GM23338 (cell line): ENCODE data around the gene EVI5L. TPM values are rescaled to one million over a fixed set of nuclear protein-coding genes. Genes with fewer than 3 reads are reported as not detected.

Experiments used
- ATAC-seq: fragments of 200-7000 bp; cut with Tn5 transposase; 3 replicates; pipeline ENCODE4 v1.9.1; 2020
- DNase-seq: peaks from one replicate; pipeline ENCODE4 v3.0.0-alpha.2; 2015; ENCODE audit warnings: low spot score
- H2AFZ ChIP-seq: fragments of 200-600 bp; sonication (generic); 2 replicates; pipeline ENCODE4 v1.8.0; 2016; ENCODE audit warnings: antibody characterized with exemption, mild to moderate bottlenecking, moderate library complexity
- H3F3A ChIP-seq: fragments of 200-600 bp; sonication (generic); replicated peaks from 2 replicates; pipeline ENCODE4 v1.8.0; 2017; ENCODE audit warnings: antibody characterized with exemption, mixed run types, low read depth
- H3K27ac ChIP-seq: fragments of 200-600 bp; sonication (generic); 2 replicates; pipeline ENCODE4 v1.6.1; 2016; ENCODE audit warnings: low read depth
- H3K27me3 ChIP-seq: fragments of 200-600 bp; sonication (generic); 2 replicates; pipeline ENCODE4 v1.8.0; 2016; ENCODE audit warnings: mild to moderate bottlenecking, mixed run types, moderate library complexity; ENCODE audit not compliant: insufficient read depth
- H3K36me3 ChIP-seq: fragments of 200-600 bp; sonication (generic); 2 replicates; pipeline ENCODE4 v1.8.0; 2016; ENCODE audit warnings: mild to moderate bottlenecking; ENCODE audit not compliant: insufficient read depth
- H3K4me1 ChIP-seq: fragments of 200-600 bp; sonication (generic); 2 replicates; pipeline ENCODE4 v1.8.0; 2016; ENCODE audit warnings: mild to moderate bottlenecking, moderate library complexity; ENCODE audit not compliant: insufficient read depth
- H3K4me2 ChIP-seq: fragments of 200-600 bp; sonication (generic); 2 replicates; pipeline ENCODE4 v1.7.1; 2017; ENCODE audit warnings: mixed run types
- H3K4me3 ChIP-seq: fragments of 200-600 bp; sonication (generic); 2 replicates; pipeline ENCODE4 v1.6.1; 2016; ENCODE audit warnings: mixed run types
- H3K79me2 ChIP-seq: fragments of 200-600 bp; sonication (generic); replicated peaks from 2 replicates; pipeline ENCODE4 v1.8.0; 2017; ENCODE audit warnings: mild to moderate bottlenecking; ENCODE audit not compliant: insufficient read depth
- H3K9me2 ChIP-seq: fragments of 200-600 bp; sonication (generic); 2 replicates; pipeline ENCODE4 v1.8.0; 2017; ENCODE audit not compliant: insufficient read depth
- H4K20me1 ChIP-seq: fragments of 200-600 bp; sonication (generic); replicated peaks from 2 replicates; pipeline ENCODE4 v1.8.0; 2017; ENCODE audit warnings: mild to moderate bottlenecking; ENCODE audit not compliant: insufficient read depth
- H3K27ac Mint-ChIP-seq: 2 replicates; pipeline ENCODE4 v1.8.0; 2020; ENCODE audit warnings: inconsistent platforms, mild to moderate bottlenecking, moderate library complexity, mixed read lengths
- H3K27me3 Mint-ChIP-seq: 3 replicates; pipeline ENCODE4 v1.8.0; 2022; ENCODE audit warnings: low read depth, mild to moderate bottlenecking, moderate library complexity, mixed read lengths, inconsistent platforms; ENCODE audit not compliant: insufficient read depth, poor library complexity
- H3K36me3 Mint-ChIP-seq: 3 replicates; pipeline ENCODE4 v1.8.0; 2021; ENCODE audit warnings: low read depth, mild to moderate bottlenecking, inconsistent platforms, moderate library complexity, mixed read lengths
- H3K4me1 Mint-ChIP-seq: 3 replicates; pipeline ENCODE4 v1.8.0; 2020; ENCODE audit warnings: mild to moderate bottlenecking, inconsistent platforms, mixed read lengths
- H3K4me3 Mint-ChIP-seq: 3 replicates; pipeline ENCODE4 v1.8.0; 2021; ENCODE audit warnings: moderate library complexity, mild to moderate bottlenecking, inconsistent platforms, mixed read lengths
- H3K9me3 Mint-ChIP-seq: 3 replicates; pipeline ENCODE4 v1.8.0; 2020; ENCODE audit warnings: moderate library complexity, mild to moderate bottlenecking, inconsistent platforms, mixed read lengths
- CREB1 ChIP-seq: fragments of 250-450 bp; sonication (Bioruptor Pico); IDR thresholded peaks from 2 replicates; pipeline ENCODE4 v1.5.0; 2020; ENCODE audit warnings: low read depth, mild to moderate bottlenecking, moderate library complexity
- EZH2 ChIP-seq: fragments of 200-600 bp; sonication (generic); IDR thresholded peaks from one replicate; pipeline ENCODE4 v1.8.0; 2017; ENCODE audit warnings: antibody characterized with exemption, mild to moderate bottlenecking, low read depth; ENCODE audit not compliant: unreplicated experiment
- EZH2phosphoT487 ChIP-seq: fragments of 200-600 bp; sonication (generic); IDR thresholded peaks from one replicate; pipeline ENCODE4 v1.8.1; 2018; ENCODE audit warnings: antibody characterized with exemption; ENCODE audit not compliant: unreplicated experiment
- JUNB ChIP-seq: IDR thresholded peaks from one replicate; pipeline ENCODE4 v1.6.1; 2016; ENCODE audit warnings: antibody characterized with exemption; ENCODE audit not compliant: unreplicated experiment
- NANOG ChIP-seq: IDR thresholded peaks from 2 replicates; pipeline ENCODE4 v1.6.1; 2016; ENCODE audit warnings: antibody characterized with exemption, borderline replicate concordance
- POLR2AphosphoS5 ChIP-seq: IDR thresholded peaks from 2 replicates; pipeline ENCODE4 v1.6.1; 2016; ENCODE audit warnings: antibody characterized with exemption, low read depth
- STAT1 ChIP-seq: IDR thresholded peaks from one replicate; pipeline ENCODE4 v1.6.1; 2016; ENCODE audit warnings: antibody characterized with exemption; ENCODE audit not compliant: unreplicated experiment
- ZNF114 ChIP-seq: fragments of 250-450 bp; sonication (Bioruptor Pico); IDR thresholded peaks from 2 replicates; pipeline ENCODE4 v1.5.0; 2020; ENCODE audit warnings: mild to moderate bottlenecking, moderate library complexity
- ZNF331 ChIP-seq: fragments of 250-450 bp; sonication (Bioruptor Pico); IDR thresholded peaks from 2 replicates; pipeline ENCODE4 v1.5.0; 2020; ENCODE audit warnings: low read depth, mild to moderate bottlenecking, moderate library complexity
- ZNF462 ChIP-seq: fragments of 250-450 bp; sonication (Bioruptor Pico); IDR thresholded peaks from 2 replicates; pipeline ENCODE4 v1.5.0; 2020; ENCODE audit warnings: mild to moderate bottlenecking, moderate library complexity
- polyA plus RNA-seq: library from polyadenylated mRNA; unstranded; fragments of >200 nt; fragmentation: Nextera tagmentation; extraction: Ambion mirVana; gene quantifications from 2 replicates; pipeline ENCODE4 v1.2.1, GENCODE V29; 2016
- total RNA-seq: library from RNA; depleted of rRNA; stranded (reverse); fragments of >200 nt; shearing (Covaris generic); gene quantifications from 2 replicates; pipeline ENCODE4 v1.2.3, GENCODE V29; 2014
- TF ChIP-seq, protein P1 (sequence below): IDR thresholded peaks from one replicate; pipeline ENCODE4 v1.6.1; 2018; ENCODE audit warnings: antibody characterized with exemption; ENCODE audit not compliant: unreplicated experiment
- TF ChIP-seq, protein P2 (sequence below), 2 experiments: fragments of 200-600 bp in 1 of 2; sonication (generic) in 1 of 2; conservative IDR thresholded peaks; 2 replicates each; pipeline versions ENCODE4 v1.5.1 to v1.6.1; 2016 to 2017; ENCODE audit warnings: antibody characterized with exemption in 2 of 2, low read depth in 2 of 2, mild to moderate bottlenecking in 2 of 2, moderate library complexity in 1 of 2
- TF ChIP-seq, protein P3 (sequence below): IDR thresholded peaks from 2 replicates; pipeline ENCODE4 v1.6.1; 2016; ENCODE audit warnings: antibody characterized with exemption

EVI5L gene
- total and polyA plus RNA-seq, 2 experiments from 2014 or later, result 4.5 to 16.2 TPM

DNA sequence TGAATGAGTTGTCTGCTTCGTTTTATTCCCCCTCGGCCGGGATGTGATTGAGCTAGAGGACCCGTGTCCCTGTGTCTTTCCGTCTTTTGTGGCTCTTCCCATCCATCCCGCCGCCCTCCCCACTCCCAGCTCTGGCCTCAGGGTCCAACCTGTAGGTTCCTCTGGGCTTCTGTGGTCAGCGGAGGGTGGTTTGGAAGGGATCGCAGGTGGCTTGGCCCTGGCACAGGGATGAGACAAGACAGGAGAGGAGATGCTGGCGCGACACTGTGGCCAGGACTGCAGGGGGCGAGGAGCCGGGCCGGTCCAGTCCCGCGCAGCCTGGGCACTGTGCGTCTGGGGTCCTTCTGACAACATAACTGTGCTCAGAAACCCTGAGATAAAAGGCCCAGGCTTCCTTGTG lies 2.0 kb downstream of the EVI5L start (continued):
- no peak for TF ChIP-seq NANOG

DNA sequence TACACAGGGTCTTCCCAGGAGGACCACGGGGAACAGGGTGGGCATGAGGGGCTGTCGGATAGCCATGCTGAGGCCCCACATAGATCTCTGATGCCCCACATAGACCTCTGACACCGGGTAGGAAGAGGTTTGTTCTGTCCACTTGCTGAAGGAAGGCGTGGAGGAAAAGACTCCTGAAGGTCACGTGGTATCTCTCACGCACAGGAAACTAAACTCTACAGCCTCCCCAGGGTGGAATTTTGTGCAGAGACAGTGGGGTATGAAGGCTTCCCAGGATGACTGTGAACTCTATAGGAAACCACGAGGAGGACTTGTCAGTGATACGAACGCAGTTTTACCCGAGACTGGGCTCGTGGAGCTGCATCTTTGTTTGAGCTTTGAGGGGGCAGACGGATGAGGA lies 2.8 kb downstream of the EVI5L start:
- H3K4me2 ChIP-seq, result no peak overlapping the region
- Mint-ChIP-seq H3K27me3 (peaks cover 20% of the 10 kb centered on the region), H3K9me3 (no peaks in the 10 kb centered on the region; the same call in 2 of the 3 replicates), H3K36me3 (no peaks in the 10 kb centered on the region), H3K27ac (no peak overlapping the region), H3K4me1 (peaks cover 20% of the 10 kb centered on the region), H3K4me3 (no peak overlapping the region)
- H3K27ac ChIP-seq, result no peak overlapping the region
- DNase-seq (no peak), ATAC-seq (no peak)
- no peaks in the 10 kb centered on the region for H3K79me2 ChIP-seq
- H3K4me3 ChIP-seq, result no peak overlapping the region
- H4K20me1 ChIP-seq, result no peaks in the 10 kb centered on the region
- no peak for TF ChIP-seq NANOG
- no peak for TF ChIP-seq CREB1 (CRISPR knock-in tag)
- TF ChIP-seq, protein P1, sequence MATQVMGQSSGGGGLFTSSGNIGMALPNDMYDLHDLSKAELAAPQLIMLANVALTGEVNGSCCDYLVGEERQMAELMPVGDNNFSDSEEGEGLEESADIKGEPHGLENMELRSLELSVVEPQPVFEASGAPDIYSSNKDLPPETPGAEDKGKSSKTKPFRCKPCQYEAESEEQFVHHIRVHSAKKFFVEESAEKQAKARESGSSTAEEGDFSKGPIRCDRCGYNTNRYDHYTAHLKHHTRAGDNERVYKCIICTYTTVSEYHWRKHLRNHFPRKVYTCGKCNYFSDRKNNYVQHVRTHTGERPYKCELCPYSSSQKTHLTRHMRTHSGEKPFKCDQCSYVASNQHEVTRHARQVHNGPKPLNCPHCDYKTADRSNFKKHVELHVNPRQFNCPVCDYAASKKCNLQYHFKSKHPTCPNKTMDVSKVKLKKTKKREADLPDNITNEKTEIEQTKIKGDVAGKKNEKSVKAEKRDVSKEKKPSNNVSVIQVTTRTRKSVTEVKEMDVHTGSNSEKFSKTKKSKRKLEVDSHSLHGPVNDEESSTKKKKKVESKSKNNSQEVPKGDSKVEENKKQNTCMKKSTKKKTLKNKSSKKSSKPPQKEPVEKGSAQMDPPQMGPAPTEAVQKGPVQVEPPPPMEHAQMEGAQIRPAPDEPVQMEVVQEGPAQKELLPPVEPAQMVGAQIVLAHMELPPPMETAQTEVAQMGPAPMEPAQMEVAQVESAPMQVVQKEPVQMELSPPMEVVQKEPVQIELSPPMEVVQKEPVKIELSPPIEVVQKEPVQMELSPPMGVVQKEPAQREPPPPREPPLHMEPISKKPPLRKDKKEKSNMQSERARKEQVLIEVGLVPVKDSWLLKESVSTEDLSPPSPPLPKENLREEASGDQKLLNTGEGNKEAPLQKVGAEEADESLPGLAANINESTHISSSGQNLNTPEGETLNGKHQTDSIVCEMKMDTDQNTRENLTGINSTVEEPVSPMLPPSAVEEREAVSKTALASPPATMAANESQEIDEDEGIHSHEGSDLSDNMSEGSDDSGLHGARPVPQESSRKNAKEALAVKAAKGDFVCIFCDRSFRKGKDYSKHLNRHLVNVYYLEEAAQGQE, result no peak
- TF ChIP-seq POLR2AphosphoS5, result no peak
- no peak for TF ChIP-seq ZNF331
- no peak for TF ChIP-seq EZH2
- no peak for TF ChIP-seq STAT1
- TF ChIP-seq EZH2phosphoT487, result no peak
- TF ChIP-seq, protein P2, sequence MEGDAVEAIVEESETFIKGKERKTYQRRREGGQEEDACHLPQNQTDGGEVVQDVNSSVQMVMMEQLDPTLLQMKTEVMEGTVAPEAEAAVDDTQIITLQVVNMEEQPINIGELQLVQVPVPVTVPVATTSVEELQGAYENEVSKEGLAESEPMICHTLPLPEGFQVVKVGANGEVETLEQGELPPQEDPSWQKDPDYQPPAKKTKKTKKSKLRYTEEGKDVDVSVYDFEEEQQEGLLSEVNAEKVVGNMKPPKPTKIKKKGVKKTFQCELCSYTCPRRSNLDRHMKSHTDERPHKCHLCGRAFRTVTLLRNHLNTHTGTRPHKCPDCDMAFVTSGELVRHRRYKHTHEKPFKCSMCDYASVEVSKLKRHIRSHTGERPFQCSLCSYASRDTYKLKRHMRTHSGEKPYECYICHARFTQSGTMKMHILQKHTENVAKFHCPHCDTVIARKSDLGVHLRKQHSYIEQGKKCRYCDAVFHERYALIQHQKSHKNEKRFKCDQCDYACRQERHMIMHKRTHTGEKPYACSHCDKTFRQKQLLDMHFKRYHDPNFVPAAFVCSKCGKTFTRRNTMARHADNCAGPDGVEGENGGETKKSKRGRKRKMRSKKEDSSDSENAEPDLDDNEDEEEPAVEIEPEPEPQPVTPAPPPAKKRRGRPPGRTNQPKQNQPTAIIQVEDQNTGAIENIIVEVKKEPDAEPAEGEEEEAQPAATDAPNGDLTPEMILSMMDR (conservative IDR thresholded peaks at IDR 0.05; ENCODE audit: low read depth in 2 of 2), result no peak
- TF ChIP-seq ZNF114 (CRISPR knock-in tag), result no peak
- no peak for TF ChIP-seq JUNB
- TF ChIP-seq, protein P3, sequence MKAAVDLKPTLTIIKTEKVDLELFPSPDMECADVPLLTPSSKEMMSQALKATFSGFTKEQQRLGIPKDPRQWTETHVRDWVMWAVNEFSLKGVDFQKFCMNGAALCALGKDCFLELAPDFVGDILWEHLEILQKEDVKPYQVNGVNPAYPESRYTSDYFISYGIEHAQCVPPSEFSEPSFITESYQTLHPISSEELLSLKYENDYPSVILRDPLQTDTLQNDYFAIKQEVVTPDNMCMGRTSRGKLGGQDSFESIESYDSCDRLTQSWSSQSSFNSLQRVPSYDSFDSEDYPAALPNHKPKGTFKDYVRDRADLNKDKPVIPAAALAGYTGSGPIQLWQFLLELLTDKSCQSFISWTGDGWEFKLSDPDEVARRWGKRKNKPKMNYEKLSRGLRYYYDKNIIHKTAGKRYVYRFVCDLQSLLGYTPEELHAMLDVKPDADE, result no peak
- TF ChIP-seq ZNF462, result no peak
- no peaks in the 10 kb centered on the region for H3K9me2 ChIP-seq
- peaks cover 8% of the 10 kb centered on the region for H3K4me1 ChIP-seq
- H3K36me3 ChIP-seq, result no peaks in the 10 kb centered on the region
- 0 out of 2 replicates have a peak, but pooled peaks cover 6% of the 10 kb centered on the region for H3K27me3 ChIP-seq
- no peak overlapping the region for H2AFZ ChIP-seq
- 0 out of 2 replicates have a peak, but pooled peaks cover 3% of the 10 kb centered on the region for H3F3A ChIP-seq
